ENCODE measurements around the gene SPATA2.
"Not testable (repeated sequence)": the region's sequence is repeated elsewhere in the genome, so short reads cannot be mapped to it uniquely, and the experiment has no call there.

Gene SPATA2

DNA sequence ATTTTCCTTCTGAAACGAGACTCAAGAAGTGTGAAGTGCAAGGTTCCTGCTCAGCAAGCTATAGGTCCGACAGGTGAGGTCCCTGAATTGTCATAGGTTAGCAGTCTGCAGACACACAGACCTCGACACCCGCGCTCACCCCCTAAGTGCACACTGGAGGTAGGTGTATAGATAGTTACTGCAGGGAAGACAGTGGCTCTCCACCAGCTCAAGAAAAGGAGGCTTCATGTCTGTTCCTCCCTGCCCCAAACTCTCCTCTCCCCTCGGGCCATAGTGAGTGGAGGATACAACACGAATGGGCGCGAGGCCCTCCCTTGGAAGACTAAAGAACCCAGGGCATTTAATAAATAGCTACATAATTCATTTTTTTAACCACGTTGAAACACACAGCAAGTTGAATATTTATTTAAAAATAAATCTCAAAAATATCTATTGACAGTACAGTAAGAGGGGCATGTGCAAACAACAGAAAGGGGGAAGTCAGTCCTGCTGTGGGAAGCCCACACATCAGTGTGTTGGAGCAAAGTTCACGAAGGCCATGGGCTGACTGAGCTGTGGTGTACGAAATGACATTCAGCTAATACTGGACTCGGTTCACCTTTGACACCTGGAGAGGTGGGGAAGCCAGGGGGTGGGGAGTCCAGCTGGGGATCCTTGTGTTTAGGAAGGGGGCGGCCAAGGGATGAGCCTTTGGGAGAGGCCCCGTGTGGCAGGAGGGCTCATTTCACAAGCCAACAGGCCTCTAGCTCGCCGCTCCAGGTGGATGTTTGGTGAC lies 10.7 kb downstream of the SPATA2 start:
- no peak for DNase-seq (ENCODE audit: low read depth in 2 of 2)

DNA sequence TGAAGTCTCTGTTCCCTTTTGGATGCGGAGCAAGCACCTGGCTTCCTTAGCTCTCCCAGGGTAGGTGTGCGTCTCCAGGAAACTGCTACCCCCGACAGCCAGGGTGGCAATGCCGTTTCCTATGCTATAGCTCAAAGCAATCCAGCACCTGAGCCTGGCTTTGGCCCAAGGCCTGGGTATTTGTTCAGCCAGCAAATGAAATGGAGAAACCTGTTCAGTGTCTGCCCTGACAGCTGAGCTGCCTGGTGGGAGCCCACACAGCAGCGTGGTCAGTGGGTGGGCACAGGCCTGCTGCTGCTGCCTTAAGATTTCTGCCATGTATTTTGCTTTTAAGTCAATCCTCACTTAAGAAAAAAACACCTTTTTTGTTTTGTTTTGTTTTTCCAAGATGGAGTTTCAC lies 13.7 kb downstream of the SPATA2 start:
- no peak for DNase-seq (ENCODE audit: low read depth in 2 of 2)

DNA sequence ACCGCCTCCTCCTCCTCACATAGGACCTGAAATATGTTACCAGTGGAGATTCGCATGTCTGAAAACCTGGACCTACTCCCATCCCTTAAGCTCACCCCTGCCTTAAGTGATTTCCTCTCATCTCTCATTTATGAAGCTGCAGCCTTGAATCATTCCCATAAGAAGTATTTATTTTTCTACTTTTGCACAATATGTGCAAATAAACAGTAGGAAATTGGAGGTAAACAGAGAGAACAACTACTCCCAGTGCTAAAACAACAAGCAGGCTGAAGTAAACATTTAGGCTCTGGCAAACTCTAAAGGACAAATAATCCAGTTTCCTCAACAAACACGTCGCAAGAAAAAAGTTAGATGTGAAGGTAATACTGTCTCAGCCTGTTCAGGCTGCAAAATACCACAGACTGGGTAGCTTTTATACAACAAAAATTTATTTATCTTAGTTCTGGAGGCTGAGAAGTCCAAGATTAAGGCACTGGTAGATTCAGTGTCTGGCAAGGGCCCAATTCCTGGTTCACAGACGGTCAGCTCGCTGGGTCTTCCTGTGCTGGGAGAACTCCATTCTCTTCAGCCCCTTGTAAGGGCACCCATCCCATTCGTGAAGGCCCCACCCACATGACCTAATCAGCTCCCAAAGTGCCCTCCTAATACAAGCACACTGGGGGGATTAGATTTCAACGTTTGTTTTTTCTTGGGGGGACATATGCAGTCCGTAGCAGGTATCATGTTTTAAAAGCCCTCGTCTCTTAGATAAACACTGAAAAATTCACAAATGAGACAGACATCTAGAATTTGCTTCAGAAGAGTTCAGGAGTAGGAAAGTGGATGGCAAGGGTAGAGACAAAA lies 15.6 kb downstream of the SPATA2 start:
- no peak for DNase-seq (ENCODE audit: low read depth in 2 of 2)

DNA sequence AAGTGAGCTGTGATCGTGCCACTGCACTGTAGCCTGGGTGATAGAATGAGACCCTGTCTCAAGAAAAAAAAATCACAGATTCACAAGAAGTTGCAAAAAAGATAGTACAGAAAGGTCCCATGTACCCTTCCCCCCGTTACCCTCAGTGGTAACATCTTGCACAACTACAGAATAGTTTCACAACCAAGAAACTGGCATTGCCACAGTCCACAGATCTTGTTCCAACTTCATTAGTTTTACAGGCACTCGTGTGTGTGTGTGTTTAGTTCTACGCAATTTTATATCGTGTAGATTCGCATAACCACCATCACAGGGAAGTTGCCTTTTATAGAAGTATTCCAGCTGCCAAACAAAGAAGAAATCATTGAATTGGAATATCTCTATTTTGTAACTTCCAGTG lies 19.1 kb downstream of the SPATA2 start:
- no peak for DNase-seq (ENCODE audit: low read depth in 2 of 2)

DNA sequence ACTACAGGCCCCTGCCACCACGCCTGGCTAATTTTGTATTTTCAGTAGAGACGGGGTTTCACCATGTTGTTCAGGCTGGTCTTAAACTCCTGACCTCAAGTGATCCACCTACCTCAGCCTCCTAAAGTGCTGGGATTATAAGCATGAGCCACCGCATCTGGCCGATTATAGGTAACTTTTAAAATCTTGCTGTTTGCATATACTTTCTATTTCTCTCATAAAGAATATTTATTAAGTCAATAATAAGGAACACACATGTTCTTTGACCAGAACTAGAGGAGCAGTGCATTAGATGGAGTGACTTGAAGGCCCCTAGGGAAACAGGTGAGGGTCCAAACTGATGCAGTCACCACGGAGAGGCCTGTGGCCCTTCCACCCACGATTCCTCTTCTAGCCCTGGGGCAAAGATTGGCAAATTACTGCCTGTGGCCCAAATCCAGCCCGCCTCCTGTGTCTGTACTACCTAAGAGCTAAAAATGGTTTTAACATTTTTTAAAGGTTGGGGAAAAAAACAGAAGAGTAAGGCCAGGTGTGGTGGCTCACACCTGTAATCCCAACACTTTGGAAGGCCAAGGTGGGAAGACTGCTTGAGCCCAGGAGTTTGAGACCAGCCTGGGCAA lies 19.7 kb downstream of the SPATA2 start:
- not testable (repeated sequence) for DNase-seq (ENCODE audit: low read depth in 2 of 2)

DNA sequence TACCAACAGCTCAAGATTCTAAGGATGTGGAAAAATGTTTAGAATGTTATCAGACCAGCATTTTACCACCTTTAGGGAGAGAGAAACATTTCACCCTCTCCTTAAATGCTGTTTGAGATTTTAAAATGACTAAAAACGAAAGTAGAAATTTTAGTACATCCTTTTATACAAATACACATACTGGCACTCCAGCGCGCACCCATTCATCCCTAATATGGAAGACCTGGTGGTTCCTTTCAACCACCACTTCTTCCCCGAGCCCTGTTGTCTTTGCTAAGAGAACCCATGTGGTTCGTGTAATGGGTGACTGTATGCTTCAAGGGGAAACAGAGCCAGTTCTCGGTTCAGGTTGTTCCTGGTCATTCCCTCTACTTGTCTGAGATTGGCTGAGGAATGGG lies 21.3 kb downstream of the SPATA2 start:
- DNase-seq (ENCODE audit: low read depth in 2 of 2): no peak

DNA sequence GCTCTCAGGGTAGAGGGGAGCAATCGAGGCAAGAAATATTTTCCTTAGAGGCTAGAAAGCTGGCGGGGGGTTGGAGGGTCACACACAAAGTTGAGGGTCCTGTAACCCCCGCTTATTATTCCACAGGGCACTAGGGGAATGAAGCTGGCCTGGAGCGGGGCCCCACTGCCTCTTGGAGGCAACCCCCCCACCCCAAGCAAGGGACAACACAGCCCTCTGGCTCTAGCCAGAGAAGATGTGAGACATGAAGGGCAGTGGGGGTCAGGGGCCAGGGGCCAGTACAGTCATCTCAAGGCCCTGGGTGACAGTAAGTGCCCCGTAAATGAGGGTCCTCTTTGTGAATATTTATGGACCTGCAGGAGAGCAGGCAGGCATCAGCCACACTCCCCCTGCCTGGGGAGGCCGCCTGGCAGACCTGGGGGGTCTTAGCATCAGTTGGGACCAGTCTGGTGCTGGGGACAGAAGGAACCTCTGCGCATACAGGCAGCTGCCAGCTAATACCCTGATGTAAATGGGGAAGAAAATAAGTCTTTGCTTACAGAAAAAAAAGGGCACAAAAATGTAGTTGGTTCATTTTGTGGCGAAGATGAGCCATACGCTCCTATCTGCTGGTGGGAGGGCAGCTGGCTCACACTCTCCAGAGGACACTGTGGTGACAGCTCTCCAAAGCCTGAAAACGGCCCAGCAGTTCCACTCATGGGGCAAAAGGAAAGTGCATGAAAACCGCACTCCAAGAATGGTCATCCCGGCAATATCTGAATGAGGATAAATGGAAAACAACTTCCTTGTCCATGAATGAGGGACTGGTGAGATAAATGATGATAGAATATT lies 21.9 kb downstream of the SPATA2 start:
- DNase-seq (ENCODE audit: low read depth in 2 of 2): peak in 1 of 2 donors; percentile 20

DNA sequence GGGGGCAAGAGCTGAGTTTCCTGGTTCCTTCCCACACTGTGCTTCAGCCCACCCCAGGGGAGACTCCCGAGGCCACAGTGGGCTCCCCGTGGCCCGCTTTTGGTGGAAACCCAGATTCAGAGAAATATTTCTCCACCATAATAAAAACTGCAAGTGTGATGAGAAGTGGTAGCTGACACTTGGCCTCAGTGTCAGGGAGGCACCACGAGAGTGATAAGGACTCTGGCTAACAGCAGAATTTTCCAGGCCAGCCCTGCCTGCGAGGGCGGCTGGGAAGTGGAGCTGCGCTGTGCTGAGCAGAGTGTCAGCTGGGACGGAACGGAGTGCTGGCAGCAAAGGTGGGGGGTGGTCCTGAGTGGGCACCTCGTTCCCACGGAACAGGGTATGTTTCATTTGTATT lies 22.5 kb downstream of the SPATA2 start:
- no peak for DNase-seq (ENCODE audit: low read depth in 2 of 2)

DNA sequence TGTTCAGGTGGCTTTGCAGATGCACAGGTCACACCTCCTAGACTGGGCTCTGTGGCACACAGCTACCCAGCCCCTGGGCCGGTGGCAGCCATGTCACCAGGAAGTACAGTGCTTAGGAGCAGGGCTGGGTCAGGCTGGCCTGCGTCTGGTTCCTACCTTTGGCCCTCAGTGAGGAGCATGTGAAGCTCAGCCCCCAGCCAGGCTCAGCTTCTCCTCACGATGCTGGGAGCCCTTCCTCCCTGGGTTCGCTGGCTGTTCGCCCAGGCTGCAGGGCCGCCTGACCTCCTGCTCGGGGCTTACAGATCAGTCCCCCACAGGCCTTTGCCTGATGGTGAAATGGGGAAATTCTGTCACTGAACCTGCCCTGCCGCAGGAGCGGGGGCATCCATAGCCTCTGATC lies 23.1 kb downstream of the SPATA2 start:
- no peak for DNase-seq (ENCODE audit: low read depth in 2 of 2)

DNA sequence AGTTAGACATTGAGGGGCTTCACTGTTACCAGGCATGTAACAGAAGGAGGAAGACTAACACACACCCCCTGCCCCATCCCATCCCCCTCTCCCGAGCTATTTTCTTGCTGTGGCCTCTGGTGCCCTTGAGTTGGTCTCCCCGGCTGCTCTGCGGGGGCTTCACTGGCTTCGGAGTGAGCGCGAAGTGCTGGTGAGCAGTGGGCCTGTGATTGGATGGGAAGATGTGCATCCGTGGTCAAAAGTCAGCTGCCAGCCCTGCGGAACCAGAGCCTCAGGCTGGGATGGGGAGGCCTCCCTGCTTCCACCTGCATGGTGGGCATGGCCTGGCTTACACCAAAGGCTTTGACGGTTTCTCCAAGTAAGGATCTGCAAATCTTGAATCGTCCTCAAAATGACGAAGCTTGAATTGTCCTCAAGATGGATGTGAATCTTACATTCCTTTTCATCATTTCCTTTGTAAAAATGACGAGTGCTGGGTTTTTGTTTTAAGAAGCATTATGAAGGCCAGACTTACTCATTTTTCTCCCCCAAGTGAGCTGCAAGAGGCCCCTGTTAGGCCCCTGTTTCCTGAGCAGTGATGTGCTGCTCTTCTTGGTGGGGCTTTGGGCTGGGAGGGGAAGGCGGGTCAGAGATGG lies 23.7 kb downstream of the SPATA2 start:
- no peak for DNase-seq (ENCODE audit: low read depth in 2 of 2)

DNA sequence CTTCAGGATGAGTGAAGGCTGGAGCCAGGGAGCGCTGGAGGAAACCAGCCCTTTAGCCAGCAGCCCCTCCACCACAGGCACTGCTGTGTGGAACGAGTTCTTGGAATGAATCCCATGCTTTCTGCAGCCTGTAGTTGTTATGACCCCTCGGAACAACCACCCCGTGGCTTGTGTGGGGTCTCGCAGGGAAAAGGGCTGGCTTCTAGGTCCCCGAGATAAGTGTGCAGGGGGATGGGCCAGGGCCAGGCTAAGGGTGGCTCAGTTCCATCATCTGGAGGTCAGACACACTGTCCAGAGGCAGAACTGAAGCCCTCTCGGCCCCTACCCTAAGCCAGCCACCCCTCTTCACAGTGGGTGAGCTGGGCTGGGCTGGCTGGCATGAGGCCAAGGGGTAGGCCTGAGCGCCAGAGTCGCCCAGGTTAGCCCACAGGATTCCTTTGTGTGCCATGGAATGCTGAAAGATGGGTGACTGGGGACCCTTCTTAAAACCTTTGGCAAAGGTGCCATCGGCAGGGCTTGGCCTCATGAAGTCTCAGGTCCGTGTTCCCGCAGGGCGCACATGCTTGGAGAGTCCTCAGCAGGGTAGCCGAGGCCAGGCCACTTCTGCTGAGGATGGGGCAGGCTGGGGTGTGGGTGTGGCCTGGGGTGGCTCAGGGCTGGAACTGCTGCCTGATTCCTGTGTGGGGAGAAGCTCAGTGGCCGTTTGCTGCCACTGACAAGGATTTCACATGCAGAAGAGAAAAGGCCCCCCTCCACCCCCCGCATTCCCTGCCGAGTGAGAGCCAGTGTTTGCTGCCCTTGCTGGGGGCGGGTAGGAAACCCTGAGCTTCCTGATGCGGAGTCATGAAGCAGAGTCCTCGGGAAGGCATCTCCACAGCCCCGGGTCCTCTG lies 24.6 kb downstream of the SPATA2 start:
- DNase-seq (ENCODE audit: low read depth in 2 of 2): no peak

DNA sequence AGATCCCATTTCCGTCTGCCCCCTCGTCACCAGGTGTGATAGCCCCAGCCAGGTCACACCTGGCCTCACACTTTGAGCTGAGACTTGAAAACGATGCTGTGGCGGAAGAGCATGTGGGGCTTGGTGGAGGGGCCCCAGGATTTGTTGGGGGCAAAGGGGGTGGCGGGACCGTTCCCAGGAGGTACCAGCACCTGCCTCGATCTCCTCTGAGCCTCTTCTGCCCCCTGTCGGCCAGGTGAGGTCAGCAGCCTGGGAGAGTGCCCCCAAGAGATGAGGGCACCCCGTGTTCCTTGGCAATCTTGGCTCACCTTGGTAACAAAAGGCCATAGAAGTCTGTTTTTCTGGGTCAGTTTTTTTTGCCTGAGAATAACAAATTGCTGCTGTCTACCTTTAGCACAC lies 25.4 kb downstream of the SPATA2 start:
- DNase-seq (ENCODE audit: low read depth in 2 of 2): no peak

DNA sequence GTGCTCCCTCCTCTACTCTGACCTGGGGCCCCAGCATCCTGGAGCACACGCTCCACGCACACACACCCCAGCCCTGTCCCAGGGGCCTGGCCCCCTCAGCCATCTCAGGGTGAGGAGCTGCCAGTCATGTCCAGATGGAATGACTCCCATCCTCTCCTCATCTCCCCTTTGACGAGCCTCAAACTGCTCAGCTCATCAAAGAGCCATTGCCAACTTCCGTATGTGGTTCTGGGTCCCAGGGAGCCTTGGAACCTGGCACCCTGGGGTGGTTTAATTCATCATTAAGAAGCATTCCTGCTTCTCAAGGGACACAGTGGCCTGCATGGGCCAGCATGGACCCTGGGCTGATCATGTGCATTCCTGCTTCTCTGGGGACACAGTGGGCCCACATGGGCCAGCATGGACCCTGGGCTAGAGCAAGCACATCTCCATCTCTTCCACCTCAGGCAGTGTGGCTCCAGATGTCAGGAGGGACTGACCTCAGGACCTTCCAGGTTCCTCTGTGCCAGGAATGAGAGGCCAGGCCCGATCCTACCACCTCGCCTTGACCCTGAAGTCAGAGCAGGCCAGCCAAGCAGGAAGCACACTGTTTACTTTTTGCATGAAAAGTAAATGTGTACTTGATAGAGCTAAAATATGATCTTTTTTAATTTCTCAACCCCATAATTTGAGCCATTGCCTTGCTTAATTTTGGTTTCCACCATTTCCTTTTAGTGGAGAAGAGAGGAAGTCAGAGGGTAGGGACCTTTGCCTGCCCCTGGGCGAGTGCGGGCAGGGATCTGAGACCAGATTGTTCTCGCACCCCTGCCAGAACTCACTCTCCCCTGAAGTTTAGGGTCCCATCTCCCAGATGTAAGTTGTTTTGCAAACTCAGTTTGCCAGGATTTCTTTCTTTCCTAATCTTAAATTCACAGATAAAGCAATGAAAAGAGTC lies 26.1 kb downstream of the SPATA2 start:
- no peak for DNase-seq (ENCODE audit: low read depth in 2 of 2)

DNA sequence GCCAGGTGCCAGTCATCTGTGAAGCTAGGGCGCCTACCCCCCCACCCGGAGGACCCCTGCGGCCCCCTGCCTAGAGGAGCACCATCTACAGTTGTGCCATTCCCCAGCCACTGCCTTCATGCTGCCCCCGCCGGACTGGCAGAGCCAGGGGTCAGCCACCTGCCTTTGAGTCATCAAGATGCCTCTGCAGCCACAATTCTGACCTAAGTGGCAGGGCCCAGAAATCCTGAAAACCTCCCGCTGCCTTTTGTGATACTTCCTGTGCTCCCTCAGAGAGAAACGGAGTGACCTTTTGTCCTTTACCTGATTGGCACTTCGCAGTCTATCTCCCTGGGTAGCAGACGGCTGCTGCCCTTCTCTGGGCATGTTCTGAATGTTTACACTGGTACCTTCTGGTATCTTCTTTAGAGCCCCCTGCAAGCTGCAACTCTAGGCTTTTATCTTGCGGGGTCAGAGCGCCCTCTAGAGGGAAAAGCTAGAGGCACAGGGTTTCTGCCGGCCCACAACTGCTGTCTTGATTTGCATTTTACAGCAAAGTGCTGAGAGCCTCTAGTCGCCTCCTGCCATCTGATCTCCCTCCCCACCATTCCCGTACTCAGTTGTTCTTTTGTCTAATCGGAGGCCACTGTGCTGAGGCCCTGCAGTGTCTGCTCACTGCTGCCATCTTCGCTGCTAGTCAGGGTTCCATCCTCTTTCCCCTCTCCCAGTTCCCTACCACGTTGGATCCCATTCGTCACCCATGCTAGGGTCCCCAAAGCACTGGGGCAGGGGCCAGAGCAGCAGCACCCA lies 26.9 kb downstream of the SPATA2 start:
- peak; percentile 12 to 19 for DNase-seq (ENCODE audit: low read depth in 2 of 2)

DNA sequence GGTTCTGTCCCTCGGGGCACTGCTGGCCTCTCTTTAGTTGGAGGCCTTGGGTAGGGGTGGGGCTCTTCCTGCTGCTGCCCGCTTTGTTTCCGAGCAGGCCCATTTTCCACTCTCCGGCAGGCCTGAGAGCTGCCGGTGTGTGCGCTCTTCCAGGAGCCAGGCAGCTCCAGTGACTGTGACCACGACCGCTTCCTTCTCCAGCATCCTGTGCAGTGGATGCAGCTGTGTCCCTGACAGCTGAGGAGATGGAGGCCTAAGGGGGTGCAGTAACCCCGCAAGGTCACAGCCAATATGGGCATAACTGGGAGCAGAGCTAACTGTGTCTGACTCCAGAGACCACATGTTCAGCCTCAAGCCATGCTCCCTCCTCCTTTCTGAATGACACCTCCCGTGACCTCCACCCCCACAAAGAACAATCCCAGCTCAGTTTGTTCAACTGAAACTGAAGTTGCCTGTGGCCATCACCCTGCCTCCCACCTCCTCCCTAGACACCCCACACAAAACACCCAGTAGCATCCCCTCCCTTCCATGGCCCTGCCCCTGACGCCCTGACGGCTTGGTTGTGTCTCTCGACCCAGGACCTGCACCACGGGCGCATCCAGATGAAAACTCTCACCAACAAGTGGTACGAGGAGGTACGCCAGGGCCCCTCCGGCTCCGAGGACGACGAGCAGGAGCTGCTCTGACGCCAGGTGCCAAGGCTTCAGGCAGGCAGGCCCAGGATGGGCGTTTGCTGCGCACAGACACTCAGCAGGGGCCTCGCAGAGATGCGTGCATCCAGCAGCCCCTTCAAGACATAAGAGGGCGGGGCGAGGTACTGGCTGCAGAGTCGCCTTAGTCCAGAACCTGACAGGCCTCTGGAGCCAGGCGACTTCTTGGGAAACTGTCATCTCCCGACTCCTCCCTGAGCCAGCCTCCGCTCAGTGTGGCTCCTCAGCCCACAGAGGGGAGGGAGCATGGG lies 27.8 kb downstream of the SPATA2 start:
- DNase-seq (ENCODE audit: low read depth in 2 of 2): no peak

DNA sequence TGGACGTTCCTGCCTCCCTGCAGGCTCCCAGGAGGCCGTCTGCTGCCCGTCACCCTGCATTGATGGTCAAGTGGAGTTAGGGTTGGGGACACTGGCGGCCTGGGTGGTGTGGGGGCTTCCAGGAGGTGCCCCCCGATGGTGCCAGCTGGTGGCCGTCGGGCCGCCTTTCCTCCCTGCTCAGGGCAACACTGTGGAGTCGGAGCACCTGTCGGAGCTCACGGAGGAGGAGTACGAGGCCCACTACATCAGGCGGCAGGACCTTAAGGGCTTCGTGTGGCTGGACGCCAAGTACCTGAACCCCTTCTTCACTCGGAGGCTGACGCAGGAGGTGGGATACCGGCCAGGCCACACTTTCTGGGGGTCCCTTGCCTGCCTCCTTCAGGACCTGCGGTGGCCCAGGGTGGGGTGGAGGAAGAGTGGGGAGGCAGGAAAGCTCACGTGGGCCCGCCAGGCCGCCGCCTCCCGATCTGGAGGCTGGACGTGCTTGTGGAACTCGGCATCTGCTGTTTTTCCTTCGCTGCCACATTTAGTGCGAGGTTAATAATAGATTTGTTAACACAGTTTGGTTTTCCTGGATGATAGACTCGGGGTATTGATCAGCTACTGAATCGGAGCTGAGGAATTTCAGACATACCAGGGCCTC lies 28.6 kb downstream of the SPATA2 start:
- no peak for DNase-seq (ENCODE audit: low read depth in 2 of 2)

Data from stimulated activated CD8-positive, alpha-beta memory T cell treated with anti-CD3 and anti-CD28 coated beads, Interleukin-7, amount 100 ng/mL, for 4 hours (primary cell).